Activated naive CD8-positive, alpha-beta T cell treated with anti-CD3 and anti-CD28 coated beads, Interleukin-2, amount 50 U/mL, for 16 hours (primary cell): ENCODE data around the gene NCOA1.
"Not testable (repeated sequence)": the region's sequence is repeated elsewhere in the genome, so short reads cannot be mapped to it uniquely, and the experiment has no call there.

Experiments
- DNase-seq: peaks from one replicate; pipeline ENCODE4 v3.0.0-alpha.2; 2020; ENCODE audit warnings: low read depth, low spot score

The NCOA1 gene

GRCh38 chr2:24626131-24626530, 135.1 kb downstream of the NCOA1 start:
- no peak for DNase-seq

GRCh38 chr2:24628746-24629145, 137.7 kb downstream of the NCOA1 start:
- no peak for DNase-seq

- DNase-seq, result no peak
These were observed 141.1 kb downstream of the NCOA1 start for GRCh38 chr2:24632172-24632571.

GRCh38 chr2:24635181-24635580, 144.1 kb downstream of the NCOA1 start:
- no peak for DNase-seq

GRCh38 chr2:24638568-24638967, 147.5 kb downstream of the NCOA1 start:
- no peak for DNase-seq

- no peak for DNase-seq
These were observed 151.3 kb downstream of the NCOA1 start for GRCh38 chr2:24642351-24642750.

- no peak for DNase-seq
These were observed 152.0 kb downstream of the NCOA1 start for GRCh38 chr2:24643051-24643450.

- no peak for DNase-seq
These were observed 153.0 kb downstream of the NCOA1 start for GRCh38 chr2:24644032-24644431.

GRCh38 chr2:24650997-24651642, 160.1 kb downstream of the NCOA1 start:
- no peak for DNase-seq

GRCh38 chr2:24651643-24652003, 160.6 kb downstream of the NCOA1 start:
- DNase-seq, result no peak

- no peak for DNase-seq
These were observed 161.5 kb downstream of the NCOA1 start for GRCh38 chr2:24652265-24653182.

GRCh38 chr2:24657818-24658217, 166.8 kb downstream of the NCOA1 start:
- DNase-seq, result no peak

- DNase-seq, result no peak
These were observed 167.6 kb downstream of the NCOA1 start for GRCh38 chr2:24658531-24659202.

GRCh38 chr2:24659862-24660261, 168.8 kb downstream of the NCOA1 start:
- DNase-seq, result no peak

- DNase-seq, result no peak
These were observed 176.5 kb downstream of the NCOA1 start for GRCh38 chr2:24667542-24667941.

GRCh38 chr2:24671230-24671629, 180.2 kb downstream of the NCOA1 start:
- no peak for DNase-seq

- no peak for DNase-seq
These were observed 181.5 kb downstream of the NCOA1 start for GRCh38 chr2:24672589-24672988.

GRCh38 chr2:24675338-24675737, 184.3 kb downstream of the NCOA1 start:
- no peak for DNase-seq

GRCh38 chr2:24676493-24676892, 185.4 kb downstream of the NCOA1 start:
- DNase-seq, result no peak

GRCh38 chr2:24678066-24678465, 187.0 kb downstream of the NCOA1 start:
- not testable (repeated sequence) for DNase-seq

- no peak for DNase-seq
These were observed 189.1 kb downstream of the NCOA1 start for GRCh38 chr2:24680196-24680595.

GRCh38 chr2:24682304-24682703, 191.2 kb downstream of the NCOA1 start:
- DNase-seq, result no peak

- no peak for DNase-seq
These were observed 192.4 kb downstream of the NCOA1 start for GRCh38 chr2:24683408-24683807.
